Gastroesophageal sphincter (tissue), 4 donors: Measurements from ENCODE around the gene ACTR3C. TPM values are rescaled to one million over a fixed set of nuclear protein-coding genes. Genes with fewer than 3 reads are reported as not detected.
A peak's percentile ranks its signal among the peaks of the same experiment; 100 is the strongest.

Experiments
- ATAC-seq: fragments of 150-250 bp; one replicate; pipeline ENCODE4 v1.9.1; 2016; ENCODE audit warnings: mild to moderate bottlenecking, moderate library complexity
- H3K27ac ChIP-seq, 4 donors: fragments of 200-600 bp; sonication (generic) in 3 of 4; 1 replicate in 3 of 4; 2 replicates in 1 of 4; pipeline ENCODE4 v1.5.1; 2016 to 2019
- H3K27me3 ChIP-seq: fragments of 200-600 bp; sonication (generic); one replicate; pipeline ENCODE4 v1.5.1; 2019
- H3K36me3 ChIP-seq, 2 donors: fragments of 200-600 bp; sonication (generic); one replicate each; pipeline ENCODE4 v1.5.1; 2019; ENCODE audit warnings: control low read depth in 1 of 2
- H3K4me1 ChIP-seq, 3 donors: fragments of 200-600 bp; sonication (generic); 1 replicate in 2 of 3; 2 replicates in 1 of 3; pipeline ENCODE4 v1.5.1; 2016 to 2019; ENCODE audit warnings: control low read depth in 2 of 3
- H3K4me3 ChIP-seq, 2 donors: fragments of 200-600 bp; sonication (generic); one replicate each; pipeline ENCODE4 v1.5.1; 2019; ENCODE audit warnings: mild to moderate bottlenecking in 1 of 2, moderate library complexity in 1 of 2
- H3K9me3 ChIP-seq, 3 donors: fragments of 200-600 bp; sonication (generic); one replicate each; pipeline ENCODE4 v1.5.1; 2017 to 2019; ENCODE audit warnings: control low read depth in 2 of 3
- EP300 ChIP-seq: sonication (generic); formaldehyde crosslinking; IDR thresholded peaks from one replicate; pipeline ENCODE4 v1.6.1; 2017; ENCODE audit warnings: antibody characterized with exemption, mild to moderate bottlenecking
- POLR2A ChIP-seq, 2 donors: fragments of 450-650 bp; IDR thresholded peaks; one replicate each; pipeline ENCODE4 v1.6.1; 2017; ENCODE audit warnings: antibody characterized with exemption in 2 of 2, mild to moderate bottlenecking in 2 of 2, moderate library complexity in 1 of 2
- POLR2AphosphoS5 ChIP-seq: sonication (generic); formaldehyde crosslinking; IDR thresholded peaks from one replicate; pipeline ENCODE4 v1.6.1; 2017; ENCODE audit warnings: antibody characterized with exemption
- WGBS, 2 donors: methylation state at CpG; one replicate each; pipeline ENCODE4 v1.1.5; 2018; ENCODE audit warnings: low coverage in 1 of 2; 5-methylcytosine and 5-hydroxymethylcytosine counted together
- total RNA-seq, 4 donors: library from RNA; depleted of rRNA; stranded (reverse); fragments of >200 nt; gene quantifications; one replicate each; pipeline ENCODE4 v1.1.0, GENCODE V29; 2016
- TF ChIP-seq, protein P1 (sequence below), 4 experiments: fragments of 200-600 bp in 2 of 4; fragments of 450-650 bp in 2 of 4; sonication (generic) in 1 of 4; IDR thresholded peaks; one replicate each; pipeline ENCODE4 v1.5.1; 2017 to 2019; ENCODE audit warnings: antibody characterized with exemption in 4 of 4, mild to moderate bottlenecking in 2 of 4, moderate library complexity in 2 of 4

ACTR3C gene
- total RNA-seq, 4 donors from 2014 or later: 6.4 to 10.0 (median 8.1) TPM

DNA sequence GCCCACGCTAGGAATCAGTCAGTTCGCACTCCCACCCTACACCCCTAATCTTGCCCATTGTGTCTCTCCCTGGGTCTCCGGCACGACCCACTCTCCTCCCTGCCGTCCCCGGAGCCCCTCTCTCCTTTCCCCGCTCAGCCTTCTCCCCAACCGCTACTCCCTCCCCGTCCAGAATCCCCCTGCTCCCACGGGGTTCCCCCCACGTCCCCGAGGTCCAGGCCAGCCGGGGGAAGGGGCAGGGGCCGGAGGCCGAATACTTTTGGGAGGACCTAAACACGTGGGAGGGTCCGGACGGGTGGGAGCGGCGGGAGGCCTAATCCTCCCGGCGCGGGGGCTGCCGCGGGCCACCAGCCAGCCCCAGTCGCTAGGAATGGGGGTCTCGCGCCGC is 17.5 kb upstream of the ACTR3C start:
- Histone ChIP-seq H3K36me3 (peaks cover 0 to 22% of the 10 kb centered on the region in 2 donors), H3K27ac (peak overlapping the region; percentile 54 to 93 (median 88)), H3K4me1 (peaks cover 0 to 69% (median 36%) of the 10 kb centered on the region in 3 donors), H3K9me3 (no peaks in the 10 kb centered on the region), H3K27me3 (no peaks in the 10 kb centered on the region), H3K4me3 (peak overlapping the region; percentile 58 to 72)
- 4% methylated on average over 8 of the region's 29 CpGs; no CpG with 5 or more reads in 1 of the 2 donors for WGBS, 2 donors
- ATAC-seq: no peak
- TF ChIP-seq, protein P1, sequence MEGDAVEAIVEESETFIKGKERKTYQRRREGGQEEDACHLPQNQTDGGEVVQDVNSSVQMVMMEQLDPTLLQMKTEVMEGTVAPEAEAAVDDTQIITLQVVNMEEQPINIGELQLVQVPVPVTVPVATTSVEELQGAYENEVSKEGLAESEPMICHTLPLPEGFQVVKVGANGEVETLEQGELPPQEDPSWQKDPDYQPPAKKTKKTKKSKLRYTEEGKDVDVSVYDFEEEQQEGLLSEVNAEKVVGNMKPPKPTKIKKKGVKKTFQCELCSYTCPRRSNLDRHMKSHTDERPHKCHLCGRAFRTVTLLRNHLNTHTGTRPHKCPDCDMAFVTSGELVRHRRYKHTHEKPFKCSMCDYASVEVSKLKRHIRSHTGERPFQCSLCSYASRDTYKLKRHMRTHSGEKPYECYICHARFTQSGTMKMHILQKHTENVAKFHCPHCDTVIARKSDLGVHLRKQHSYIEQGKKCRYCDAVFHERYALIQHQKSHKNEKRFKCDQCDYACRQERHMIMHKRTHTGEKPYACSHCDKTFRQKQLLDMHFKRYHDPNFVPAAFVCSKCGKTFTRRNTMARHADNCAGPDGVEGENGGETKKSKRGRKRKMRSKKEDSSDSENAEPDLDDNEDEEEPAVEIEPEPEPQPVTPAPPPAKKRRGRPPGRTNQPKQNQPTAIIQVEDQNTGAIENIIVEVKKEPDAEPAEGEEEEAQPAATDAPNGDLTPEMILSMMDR (IDR thresholded peaks at IDR 0.05): no peak
- TF ChIP-seq EP300 (no peak), POLR2AphosphoS5 (no peak), POLR2A (IDR thresholded peaks at IDR 0.05) (no peak)

DNA sequence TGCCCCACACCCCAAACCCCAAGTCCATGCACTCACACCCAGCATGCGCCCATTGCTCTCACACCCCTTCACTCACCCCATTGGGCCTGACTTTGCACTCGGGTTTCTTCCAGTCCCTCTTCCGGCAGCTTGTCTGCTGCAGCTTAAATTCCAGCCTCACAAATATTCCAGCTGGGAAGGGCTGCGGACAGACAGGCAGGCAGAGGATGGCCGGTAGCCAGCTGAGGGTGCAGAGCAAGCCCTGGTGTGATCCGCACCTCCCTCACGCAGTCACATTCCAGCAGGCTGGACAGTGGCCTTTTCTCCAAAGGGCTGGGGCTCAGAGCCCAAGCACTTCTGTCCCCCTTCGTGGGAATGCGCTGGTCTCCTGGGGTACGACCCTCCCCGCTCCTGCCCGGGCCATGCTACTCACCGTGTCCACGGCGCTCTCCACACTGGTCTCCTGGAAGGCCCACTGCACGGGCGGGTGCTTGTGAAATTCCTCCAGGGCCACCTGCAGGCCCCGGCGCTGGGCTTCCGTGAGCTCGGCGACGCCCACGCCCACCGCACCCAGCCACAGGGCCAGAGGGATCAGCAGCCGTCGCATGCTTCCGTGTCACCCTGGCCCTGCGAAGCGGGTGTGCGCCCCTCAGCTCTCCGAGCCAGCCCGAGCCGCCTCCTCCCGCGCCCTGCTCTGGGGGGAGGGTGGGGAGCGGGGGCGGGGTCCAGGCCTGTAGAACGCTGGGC is 16.8 kb upstream of the ACTR3C start:
- TF ChIP-seq POLR2A (IDR thresholded peaks at IDR 0.05) (no peak), POLR2AphosphoS5 (peak; percentile 35), EP300 (no peak)
- TF ChIP-seq, protein P1 (IDR thresholded peaks at IDR 0.05): peak in 2 of 4 experiments; percentile 17 to 26
- Histone ChIP-seq H3K4me3 (peak overlapping the region; percentile 58 to 72), H3K36me3 (peaks cover 0 to 22% of the 10 kb centered on the region in 2 donors), H3K9me3 (no peaks in the 10 kb centered on the region), H3K4me1 (peaks cover 0 to 76% (median 43%) of the 10 kb centered on the region in 3 donors), H3K27ac (peak overlapping the region; percentile 54 to 93 (median 88)), H3K27me3 (no peaks in the 10 kb centered on the region)
- ATAC-seq: peak; percentile 47
- 17% methylated on average over 3 of the region's 39 CpGs; no CpG with 5 or more reads in 1 of the 2 donors for WGBS, 2 donors

DNA sequence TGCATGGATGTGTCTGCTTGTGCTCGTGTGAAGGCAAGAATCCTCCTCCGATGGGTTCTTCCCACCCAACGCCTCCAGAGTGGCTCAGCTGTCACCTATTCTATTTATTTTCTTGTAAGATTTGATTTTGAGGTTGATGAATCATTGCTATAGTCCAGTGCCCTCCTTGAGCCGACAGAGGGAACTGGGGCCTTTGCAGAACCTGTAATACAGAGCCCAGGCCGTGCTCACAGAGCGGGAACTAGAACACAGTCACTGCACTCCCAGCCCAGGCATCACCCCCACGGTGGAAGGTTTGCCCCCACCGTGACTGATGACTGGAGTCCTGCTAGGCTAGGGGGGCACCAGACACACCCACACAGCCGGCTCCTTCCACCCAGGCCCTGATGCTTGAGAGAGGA is 16.1 kb upstream of the ACTR3C start:
- 39 to 63% methylated on average over 6 of the region's 9 CpGs for WGBS, 2 donors
- peaks cover 0 to 22% of the 10 kb centered on the region in 2 donors for H3K36me3 ChIP-seq
- peak overlapping the region in 1 of 2 donors; percentile 72 for H3K4me3 ChIP-seq
- H3K9me3 ChIP-seq: no peaks in the 10 kb centered on the region
- H3K4me1 ChIP-seq: peaks cover 0 to 83% (median 50%) of the 10 kb centered on the region in 3 donors
- H3K27ac ChIP-seq: peak overlapping the region in 3 of 4 donors; percentile 86 to 93 (median 90)
- H3K27me3 ChIP-seq: no peaks in the 10 kb centered on the region
- TF ChIP-seq POLR2AphosphoS5 (no peak), EP300 (no peak)
- no peak for ATAC-seq

DNA sequence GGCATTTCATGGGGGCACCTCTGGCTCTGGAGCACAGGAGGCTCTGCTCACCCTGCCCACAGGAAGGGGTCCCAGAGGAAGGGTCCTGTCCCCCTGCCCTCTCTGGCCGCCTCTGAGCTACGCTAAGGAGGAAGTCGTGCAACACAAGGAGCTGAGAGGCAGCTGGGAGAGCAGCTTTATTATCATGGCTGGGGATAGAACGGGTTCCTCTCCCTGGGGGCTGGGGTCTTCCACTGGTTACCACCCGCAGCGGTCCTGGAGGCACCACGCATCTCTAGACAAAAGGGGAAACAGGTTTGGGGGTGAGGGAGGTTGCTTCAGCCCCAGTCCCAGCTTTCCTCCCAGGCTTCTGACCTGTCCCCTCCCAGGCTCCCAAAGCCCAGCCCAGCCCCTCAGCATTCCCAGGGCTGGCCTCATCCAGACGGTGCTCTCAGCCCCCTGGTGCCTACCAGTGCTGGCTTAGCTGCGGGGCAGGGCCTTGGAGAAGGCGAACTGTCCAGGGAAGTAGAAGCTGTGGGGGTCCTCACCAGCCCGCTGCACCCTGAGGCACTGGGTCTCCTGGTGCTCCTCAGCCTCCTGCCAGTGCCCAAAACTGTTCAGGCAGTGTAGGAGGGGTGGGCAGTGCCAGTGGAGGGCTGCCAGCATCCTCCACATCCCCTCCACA is 15.0 kb upstream of the ACTR3C start:
- Histone ChIP-seq H3K27me3 (no peaks in the 10 kb centered on the region), H3K27ac (peak overlapping the region in 3 of 4 donors; percentile 46 to 90 (median 86)), H3K36me3 (peaks cover 0 to 22% of the 10 kb centered on the region in 2 donors), H3K4me1 (peaks cover 0 to 90% (median 51%) of the 10 kb centered on the region in 3 donors), H3K9me3 (no peaks in the 10 kb centered on the region), H3K4me3 (no peak overlapping the region)
- no peak for ATAC-seq
- TF ChIP-seq EP300: no peak
- no peak for TF ChIP-seq POLR2A (IDR thresholded peaks at IDR 0.05)
- WGBS, 2 donors: no CpG with 5 or more reads among the region's 11 CpGs

DNA sequence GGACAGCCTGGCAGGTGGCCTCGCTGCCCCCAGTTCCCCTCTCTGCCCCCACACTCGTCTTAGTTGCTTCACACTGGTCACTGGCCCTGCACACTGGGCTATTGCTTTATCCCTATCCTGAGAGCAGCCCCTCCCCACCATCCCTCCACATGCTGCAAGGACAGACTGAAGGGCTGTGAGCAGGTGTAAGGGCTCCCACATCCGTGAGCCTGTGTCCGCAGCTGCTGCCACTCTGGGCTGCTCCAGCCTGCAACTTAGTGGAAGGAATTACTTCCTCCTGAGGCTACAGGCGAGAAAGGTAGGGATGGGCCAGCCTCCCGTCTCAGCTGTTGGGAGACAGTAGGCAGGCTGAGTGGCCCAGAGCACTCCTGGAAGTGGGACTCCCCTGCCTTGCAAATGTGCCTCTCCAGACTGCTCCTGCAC is 14.3 kb upstream of the ACTR3C start:
- no peak for TF ChIP-seq EP300
- TF ChIP-seq, protein P1 (IDR thresholded peaks at IDR 0.05): no peak
- TF ChIP-seq POLR2AphosphoS5: no peak
- TF ChIP-seq POLR2A (IDR thresholded peaks at IDR 0.05): no peak
- H3K36me3 ChIP-seq: peaks cover 0 to 22% of the 10 kb centered on the region in 2 donors
- H3K9me3 ChIP-seq: no peaks in the 10 kb centered on the region
- ATAC-seq: no peak
- peaks cover 0 to 89% (median 51%) of the 10 kb centered on the region in 3 donors for H3K4me1 ChIP-seq
- H3K27ac ChIP-seq: peak overlapping the region in 3 of 4 donors; percentile 82 to 90 (median 86)
- no peaks in the 10 kb centered on the region for H3K27me3 ChIP-seq
- 65 to 80% methylated on average over 2 to 3 of the region's 6 CpGs for WGBS, 2 donors
- H3K4me3 ChIP-seq: no peak overlapping the region
